Subcutaneous abdominal adipose tissue (tissue), 5 donors: Measurements from ENCODE around the gene GIMAP1.

Experiments
- H3K27ac ChIP-seq: one replicate; pipeline ENCODE4 v1.7.0; 2013; ENCODE audit warnings: low read depth, mild to moderate bottlenecking, inconsistent platforms, low read length, moderate library complexity
- H3K27me3 ChIP-seq, 5 donors: one replicate each; pipeline ENCODE4 v1.7.0; 2013; ENCODE audit warnings: low read length in 5 of 5, inconsistent platforms in 1 of 5; ENCODE audit not compliant: control insufficient read depth in 5 of 5, insufficient read depth in 4 of 5
- H3K36me3 ChIP-seq, 5 donors: one replicate each; pipeline ENCODE4 v1.7.0; 2013; ENCODE audit warnings: low read length in 5 of 5; ENCODE audit not compliant: control insufficient read depth in 5 of 5, insufficient read depth in 5 of 5
- H3K4me1 ChIP-seq, 5 donors: one replicate each; pipeline ENCODE4 v1.7.0; 2013; ENCODE audit warnings: low read length in 5 of 5, mild to moderate bottlenecking in 3 of 5, moderate library complexity in 1 of 5; ENCODE audit not compliant: control insufficient read depth in 5 of 5, insufficient read depth in 5 of 5
- H3K4me3 ChIP-seq, 5 donors: one replicate each; pipeline ENCODE4 v1.7.0; 2013; ENCODE audit warnings: low read length in 5 of 5, low read depth in 1 of 5
- H3K9ac ChIP-seq, 5 donors: one replicate each; pipeline ENCODE4 v1.7.0; 2013; ENCODE audit warnings: low read length in 5 of 5, mild to moderate bottlenecking in 4 of 5, moderate library complexity in 3 of 5
- H3K9me3 ChIP-seq, 5 donors: one replicate each; pipeline ENCODE4 v1.7.0; 2013; ENCODE audit warnings: low read length in 5 of 5; ENCODE audit not compliant: control insufficient read depth in 5 of 5
- donor health status: healthy.
- donor health status: healthy.
- donor health status: healthy.
- donor health status: healthy.
- donor health status: healthy.

The GIMAP1 gene

GRCh38 chr7:150742286-150742968 is 26.0 kb downstream of the GIMAP1 start:
- H3K27me3 ChIP-seq, result peaks cover 0 to 7% (median 0%) of the 10 kb centered on the region in 5 donors
- H3K4me1 ChIP-seq, result peaks cover 0 to 49% (median 13%) of the 10 kb centered on the region in 5 donors
- H3K9ac ChIP-seq, result no peak overlapping the region
- peak overlapping the region in 1 of 5 donors; percentile 11 for H3K4me3 ChIP-seq
- H3K27ac ChIP-seq, result no peak overlapping the region
- H3K36me3 ChIP-seq, result peaks cover 0 to 36% (median 31%) of the 10 kb centered on the region in 5 donors
- H3K9me3 ChIP-seq, result peaks cover 0 to 2% (median 0%) of the 10 kb centered on the region in 5 donors

- Histone ChIP-seq H3K9ac (no peak overlapping the region), H3K36me3 (peaks cover 0 to 36% (median 31%) of the 10 kb centered on the region in 5 donors), H3K4me3 (no peak overlapping the region), H3K4me1 (peaks cover 0 to 49% (median 13%) of the 10 kb centered on the region in 5 donors), H3K27ac (no peak overlapping the region), H3K9me3 (peaks cover 0 to 2% (median 0%) of the 10 kb centered on the region in 5 donors), H3K27me3 (peaks cover 0 to 7% (median 0%) of the 10 kb centered on the region in 5 donors)
These were observed 27.7 kb downstream of the GIMAP1 start for GRCh38 chr7:150744041-150744656.

GRCh38 chr7:150745086-150745485 is 28.7 kb downstream of the GIMAP1 start:
- Histone ChIP-seq H3K36me3 (peaks cover 0 to 36% (median 31%) of the 10 kb centered on the region in 5 donors), H3K27ac (no peak overlapping the region), H3K9ac (no peak overlapping the region), H3K4me3 (no peak overlapping the region), H3K4me1 (peaks cover 0 to 47% (median 13%) of the 10 kb centered on the region in 5 donors), H3K27me3 (peaks cover 0 to 7% (median 0%) of the 10 kb centered on the region in 5 donors), H3K9me3 (peaks cover 0 to under 1% (median 0%) of the 10 kb centered on the region in 5 donors)

GRCh38 chr7:150745876-150746275 is 29.5 kb downstream of the GIMAP1 start:
- H3K9me3 ChIP-seq, result no peaks in the 10 kb centered on the region
- peaks cover 0 to 7% (median 0%) of the 10 kb centered on the region in 5 donors for H3K27me3 ChIP-seq
- no peak overlapping the region for H3K27ac ChIP-seq
- peaks cover 0 to 42% (median 13%) of the 10 kb centered on the region in 5 donors for H3K4me1 ChIP-seq
- no peak overlapping the region for H3K9ac ChIP-seq
- H3K4me3 ChIP-seq, result no peak overlapping the region
- peaks cover 0 to 36% (median 30%) of the 10 kb centered on the region in 5 donors for H3K36me3 ChIP-seq

GRCh38 chr7:150746921-150747320 is 30.5 kb downstream of the GIMAP1 start:
- Histone ChIP-seq H3K27me3 (peaks cover 0 to 7% (median 0%) of the 10 kb centered on the region in 5 donors), H3K9ac (no peak overlapping the region), H3K4me3 (no peak overlapping the region), H3K36me3 (peaks cover 0 to 28% (median 22%) of the 10 kb centered on the region in 5 donors), H3K4me1 (peaks cover 0 to 34% (median 13%) of the 10 kb centered on the region in 5 donors), H3K27ac (no peak overlapping the region), H3K9me3 (no peaks in the 10 kb centered on the region)

GRCh38 chr7:150748376-150748775 is 32.0 kb downstream of the GIMAP1 start:
- peaks cover 0 to 5% (median 0%) of the 10 kb centered on the region in 5 donors for H3K27me3 ChIP-seq
- no peaks in the 10 kb centered on the region for H3K9me3 ChIP-seq
- H3K9ac ChIP-seq, result no peak overlapping the region
- peaks cover 0 to 13% (median 8%) of the 10 kb centered on the region in 5 donors for H3K36me3 ChIP-seq
- peaks cover 0 to 26% (median 4%) of the 10 kb centered on the region in 5 donors for H3K4me1 ChIP-seq
- no peak overlapping the region for H3K4me3 ChIP-seq
- no peak overlapping the region for H3K27ac ChIP-seq

GRCh38 chr7:150751702-150752101 is 35.3 kb downstream of the GIMAP1 start:
- Histone ChIP-seq H3K27ac (no peak overlapping the region), H3K9me3 (no peaks in the 10 kb centered on the region), H3K27me3 (peaks cover 0 to 5% (median 0%) of the 10 kb centered on the region in 5 donors), H3K4me1 (peaks cover 3 to 28% (median 8%) of the 10 kb centered on the region in 5 donors), H3K36me3 (no peaks in the 10 kb centered on the region), H3K9ac (no peak overlapping the region), H3K4me3 (no peak overlapping the region)

GRCh38 chr7:150753239-150753638 is 36.8 kb downstream of the GIMAP1 start:
- Histone ChIP-seq H3K9ac (peak overlapping the region in 1 of 5 donors; percentile 14), H3K4me3 (no peak overlapping the region), H3K4me1 (peaks cover 3 to 28% (median 8%) of the 10 kb centered on the region in 5 donors), H3K27me3 (peaks cover 0 to 5% (median 0%) of the 10 kb centered on the region in 5 donors), H3K36me3 (no peaks in the 10 kb centered on the region), H3K9me3 (no peaks in the 10 kb centered on the region), H3K27ac (peak overlapping the region; percentile 30)

- Histone ChIP-seq H3K9me3 (no peaks in the 10 kb centered on the region), H3K9ac (no peak overlapping the region), H3K36me3 (no peaks in the 10 kb centered on the region), H3K27me3 (peaks cover 0 to 5% (median 0%) of the 10 kb centered on the region in 5 donors), H3K4me3 (no peak overlapping the region), H3K4me1 (peaks cover 3 to 28% (median 8%) of the 10 kb centered on the region in 5 donors), H3K27ac (peak overlapping the region; percentile 30)
These were observed 37.6 kb downstream of the GIMAP1 start for GRCh38 chr7:150753826-150754603.
